RWPE2 (cell line): ENCODE data around the gene APOBEC4.

Source experiments
- ATAC-seq: fragments of 200-7000 bp; cut with Tn5 transposase; 3 replicates; pipeline ENCODE4 v1.9.1; 2021; ENCODE audit warnings: low read depth
- DNase-seq: peaks from one replicate; pipeline ENCODE4 v3.0.0-alpha.2; 2020; ENCODE audit warnings: low spot score
- H3K27ac ChIP-seq: fragments of 450-650 bp; 2 replicates; pipeline ENCODE4 v1.5.1; 2017; ENCODE audit warnings: mild to moderate bottlenecking; ENCODE audit not compliant: poor library complexity, severe bottlenecking
- H3K27me3 ChIP-seq: fragments of 250-450 bp; sonication (Bioruptor Pico); 2 replicates; pipeline ENCODE4 v1.5.1; 2021; ENCODE audit warnings: mild to moderate bottlenecking, moderate library complexity; ENCODE audit not compliant: insufficient read depth, poor library complexity, severe bottlenecking
- H3K36me3 ChIP-seq: fragments of 250-450 bp; sonication (Bioruptor Pico); 2 replicates; pipeline ENCODE4 v1.5.1; 2020; ENCODE audit warnings: low read depth, mild to moderate bottlenecking, moderate library complexity
- H3K4me1 ChIP-seq: fragments of 250-450 bp; sonication (Bioruptor Pico); 2 replicates; pipeline ENCODE4 v1.5.1; 2021; ENCODE audit warnings: mild to moderate bottlenecking, moderate library complexity; ENCODE audit not compliant: insufficient read depth, poor library complexity, severe bottlenecking
- H3K4me3 ChIP-seq: fragments of 250-450 bp; sonication (Bioruptor Pico); 2 replicates; pipeline ENCODE4 v1.5.1; 2021; ENCODE audit warnings: mild to moderate bottlenecking, moderate library complexity; ENCODE audit not compliant: severe bottlenecking
- H3K9me3 ChIP-seq: fragments of 250-450 bp; sonication (Bioruptor Pico); 2 replicates; pipeline ENCODE4 v1.5.1; 2021; ENCODE audit warnings: mild to moderate bottlenecking, moderate library complexity; ENCODE audit not compliant: severe bottlenecking
- TF ChIP-seq, protein P1 (sequence below): fragments of 450-650 bp; IDR thresholded peaks from one replicate; pipeline ENCODE4 v1.5.1; 2017; ENCODE audit warnings: mild to moderate bottlenecking, moderate library complexity; ENCODE audit not compliant: poor library complexity, severe bottlenecking

Gene APOBEC4

GRCh38 chr1:183635606-183636333, 17.3 kb downstream of the APOBEC4 start, which contains the start of gene ARPC5:
Gene ARPC5 (minus strand): TSS chr1:183635783. CDS start chr1:183635659, 124 bp downstream.
- DNase-seq: peak; percentile 94
- Histone ChIP-seq H3K36me3 (peaks cover 25% of the 10 kb centered on the region), H3K4me1 (peaks cover 18% of the 10 kb centered on the region), H3K4me3 (peak within 1 kb of the TSS; percentile 64), H3K27ac (peak within 1 kb of the TSS; percentile 79), H3K9me3 (no peaks in the 10 kb centered on the region), H3K27me3 (no peaks in the 10 kb centered on the region)
- TF ChIP-seq, protein P1, sequence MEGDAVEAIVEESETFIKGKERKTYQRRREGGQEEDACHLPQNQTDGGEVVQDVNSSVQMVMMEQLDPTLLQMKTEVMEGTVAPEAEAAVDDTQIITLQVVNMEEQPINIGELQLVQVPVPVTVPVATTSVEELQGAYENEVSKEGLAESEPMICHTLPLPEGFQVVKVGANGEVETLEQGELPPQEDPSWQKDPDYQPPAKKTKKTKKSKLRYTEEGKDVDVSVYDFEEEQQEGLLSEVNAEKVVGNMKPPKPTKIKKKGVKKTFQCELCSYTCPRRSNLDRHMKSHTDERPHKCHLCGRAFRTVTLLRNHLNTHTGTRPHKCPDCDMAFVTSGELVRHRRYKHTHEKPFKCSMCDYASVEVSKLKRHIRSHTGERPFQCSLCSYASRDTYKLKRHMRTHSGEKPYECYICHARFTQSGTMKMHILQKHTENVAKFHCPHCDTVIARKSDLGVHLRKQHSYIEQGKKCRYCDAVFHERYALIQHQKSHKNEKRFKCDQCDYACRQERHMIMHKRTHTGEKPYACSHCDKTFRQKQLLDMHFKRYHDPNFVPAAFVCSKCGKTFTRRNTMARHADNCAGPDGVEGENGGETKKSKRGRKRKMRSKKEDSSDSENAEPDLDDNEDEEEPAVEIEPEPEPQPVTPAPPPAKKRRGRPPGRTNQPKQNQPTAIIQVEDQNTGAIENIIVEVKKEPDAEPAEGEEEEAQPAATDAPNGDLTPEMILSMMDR: no peak
- peak; percentile 89 for ATAC-seq

DNA sequence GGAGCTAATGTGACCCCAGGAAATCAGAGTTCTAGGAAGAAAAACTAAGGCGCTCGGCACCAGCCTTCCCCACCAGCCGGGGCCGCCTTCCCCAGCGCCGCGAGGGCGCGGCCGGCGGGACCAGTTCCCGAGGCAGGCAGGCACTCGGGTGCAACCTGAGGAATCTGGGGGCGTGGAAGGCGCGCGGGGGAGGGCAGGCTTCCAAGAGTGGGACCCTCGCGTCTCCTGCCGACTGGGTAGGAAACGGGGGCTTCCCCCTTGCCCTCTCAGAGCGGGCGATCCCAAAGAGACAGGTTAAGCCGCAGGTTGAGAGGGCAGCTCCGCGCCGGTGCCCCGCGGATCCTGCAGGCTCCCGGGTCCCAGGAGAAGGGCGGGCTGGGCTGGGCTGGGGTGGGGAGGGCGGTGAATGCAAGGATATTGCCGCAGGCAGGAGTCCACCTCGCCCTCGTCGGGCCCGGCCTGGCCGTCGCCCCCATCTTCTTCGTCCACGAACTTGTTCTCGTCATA, 18.0 kb downstream of the APOBEC4 start:
- peak overlapping the region; percentile 79 for H3K27ac ChIP-seq
- ATAC-seq (peak; percentile 35), DNase-seq (no peak)
- no peaks in the 10 kb centered on the region for H3K9me3 ChIP-seq
- peak overlapping the region; percentile 64 for H3K4me3 ChIP-seq
- H3K4me1 ChIP-seq: peaks cover 18% of the 10 kb centered on the region
- TF ChIP-seq, protein P1: no peak
- H3K36me3 ChIP-seq: peaks cover 31% of the 10 kb centered on the region
- no peaks in the 10 kb centered on the region for H3K27me3 ChIP-seq

DNA sequence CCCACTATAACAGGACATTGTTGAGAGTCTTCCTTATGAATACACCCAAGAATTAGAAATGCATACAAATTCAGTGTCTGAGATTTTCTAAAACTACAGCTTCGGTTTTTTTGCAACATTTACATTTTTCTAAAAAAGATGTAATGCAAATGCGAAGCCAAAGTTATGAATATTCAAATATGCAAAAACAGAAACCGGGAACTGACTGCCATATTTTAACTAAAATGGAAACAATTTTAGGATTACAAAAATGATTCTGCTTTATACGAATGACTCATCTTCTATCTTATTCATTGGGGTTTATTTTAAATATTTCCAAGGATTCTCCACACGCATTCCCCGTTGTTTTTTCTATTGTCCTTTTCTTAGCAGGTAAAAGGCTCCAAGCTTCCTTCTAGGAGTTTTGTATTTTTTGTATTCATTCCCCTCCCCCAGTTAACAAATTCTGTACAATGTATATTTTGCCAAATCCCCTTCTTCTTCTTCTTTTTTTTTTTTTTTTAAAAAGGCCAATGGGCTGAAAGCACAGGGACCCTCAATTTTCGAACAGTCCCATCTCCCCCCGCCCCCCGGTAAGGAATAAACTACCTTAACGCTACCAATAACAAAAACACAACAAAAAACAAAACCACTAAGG, 18.6 kb downstream of the APOBEC4 start:
- Histone ChIP-seq H3K4me1 (peaks cover 18% of the 10 kb centered on the region), H3K4me3 (peak overlapping the region; percentile 64), H3K27ac (peak overlapping the region; percentile 79), H3K36me3 (peaks cover 37% of the 10 kb centered on the region), H3K9me3 (no peaks in the 10 kb centered on the region), H3K27me3 (no peaks in the 10 kb centered on the region)
- TF ChIP-seq, protein P1: no peak
- DNase-seq (no peak), ATAC-seq (no peak)

DNA sequence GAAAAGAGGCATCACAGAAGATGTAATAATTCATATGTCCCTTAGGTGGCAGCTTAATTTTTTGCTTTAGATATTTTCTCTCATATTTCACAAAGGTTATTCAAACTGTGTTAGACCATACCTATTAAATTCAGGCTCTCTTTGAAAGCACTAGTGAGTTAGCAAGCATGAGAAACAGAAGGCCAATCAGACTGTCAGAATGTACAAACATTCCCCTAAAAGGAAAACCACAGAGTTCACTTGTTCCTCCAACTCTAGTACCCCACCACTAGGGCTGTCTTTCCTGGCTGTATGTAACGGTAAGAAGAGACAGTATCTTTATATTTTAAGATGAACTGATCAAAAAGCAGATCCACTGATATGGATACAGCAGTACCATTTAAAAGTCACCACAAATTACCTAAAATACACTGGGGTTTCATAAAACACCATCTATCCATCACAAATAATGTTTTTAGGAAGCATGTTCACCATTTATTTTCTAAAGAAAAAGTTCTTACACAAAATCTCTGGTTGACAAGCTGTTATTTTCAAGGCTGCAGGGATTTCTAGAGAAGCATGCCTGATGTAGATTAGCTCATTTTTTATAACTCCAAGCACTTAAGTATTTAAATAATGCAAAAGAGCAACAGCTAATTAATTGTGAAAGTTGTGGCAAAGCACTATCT, 19.3 kb downstream of the APOBEC4 start:
- Histone ChIP-seq H3K9me3 (no peaks in the 10 kb centered on the region), H3K27ac (peak overlapping the region; percentile 79), H3K4me3 (peak overlapping the region; percentile 64), H3K27me3 (no peaks in the 10 kb centered on the region), H3K4me1 (peaks cover 18% of the 10 kb centered on the region), H3K36me3 (peaks cover 44% of the 10 kb centered on the region)
- peak; percentile 52 for ATAC-seq
- TF ChIP-seq, protein P1: peak; percentile 76
- no peak for DNase-seq
